ENCODE results near the gene SPC24.

- TF ChIP-seq CTCF (IDR thresholded peaks at IDR 0.05) (no peak), RXRA (IDR thresholded peaks at IDR 0.05; ENCODE audit: borderline replicate concordance, low read depth) (no peak)
These were observed 22.0 kb upstream of the SPC24 start for GRCh38 chr19:11177592-11177991.
